ENCODE measurements around the gene ABCA7. TPM values are rescaled to one million over a fixed set of nuclear protein-coding genes. Genes with fewer than 3 reads are reported as not detected.

The ABCA7 gene
- total and polyA plus RNA-seq, 3 donors from 2014 or later = 7.3 to 14.6 (median 12.1) TPM

DNA sequence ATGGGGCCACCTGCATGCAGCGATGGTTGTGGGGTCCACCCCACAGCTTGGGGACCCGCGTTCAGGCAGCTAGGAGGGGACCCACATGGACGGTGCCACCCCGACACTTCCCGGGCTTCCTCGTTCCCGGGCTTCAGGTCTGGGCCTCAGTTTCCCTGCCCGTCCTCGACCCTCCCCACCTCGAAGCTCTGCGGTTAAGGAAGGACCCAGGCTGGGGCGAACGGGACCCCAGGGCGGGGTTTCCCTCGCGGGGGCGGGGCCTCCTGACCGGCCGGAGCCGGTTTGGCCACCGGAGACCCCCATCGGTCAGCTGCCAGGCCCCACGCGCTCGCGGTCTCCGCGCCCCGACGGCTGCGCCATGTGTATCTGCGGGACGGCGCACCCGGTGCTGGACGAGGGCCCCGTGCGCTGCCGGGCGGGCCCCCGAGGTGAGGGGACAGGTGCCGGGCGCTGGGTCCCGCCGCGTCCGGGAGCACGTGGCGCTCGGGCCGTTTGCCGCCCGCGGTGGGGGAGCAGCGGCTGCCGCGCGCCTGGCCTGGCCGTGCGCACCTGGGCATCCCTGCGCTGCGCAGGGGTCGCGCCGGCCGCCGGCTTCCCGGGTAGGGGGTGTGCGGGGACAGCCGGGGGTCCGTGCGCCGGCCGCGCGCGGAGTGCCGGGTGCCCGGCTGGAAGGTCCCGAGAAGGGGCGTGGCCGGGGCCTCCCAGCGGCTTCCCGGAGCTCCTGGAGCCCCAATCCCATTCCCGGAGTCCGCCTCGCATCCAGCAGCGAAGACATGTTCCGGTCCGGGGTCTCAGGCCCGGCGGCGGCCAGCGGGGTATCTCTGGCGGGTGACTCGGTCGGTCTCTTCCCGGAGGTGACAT, 31.3 kb downstream of the ABCA7 start:
- TF ChIP-seq, protein P1, sequence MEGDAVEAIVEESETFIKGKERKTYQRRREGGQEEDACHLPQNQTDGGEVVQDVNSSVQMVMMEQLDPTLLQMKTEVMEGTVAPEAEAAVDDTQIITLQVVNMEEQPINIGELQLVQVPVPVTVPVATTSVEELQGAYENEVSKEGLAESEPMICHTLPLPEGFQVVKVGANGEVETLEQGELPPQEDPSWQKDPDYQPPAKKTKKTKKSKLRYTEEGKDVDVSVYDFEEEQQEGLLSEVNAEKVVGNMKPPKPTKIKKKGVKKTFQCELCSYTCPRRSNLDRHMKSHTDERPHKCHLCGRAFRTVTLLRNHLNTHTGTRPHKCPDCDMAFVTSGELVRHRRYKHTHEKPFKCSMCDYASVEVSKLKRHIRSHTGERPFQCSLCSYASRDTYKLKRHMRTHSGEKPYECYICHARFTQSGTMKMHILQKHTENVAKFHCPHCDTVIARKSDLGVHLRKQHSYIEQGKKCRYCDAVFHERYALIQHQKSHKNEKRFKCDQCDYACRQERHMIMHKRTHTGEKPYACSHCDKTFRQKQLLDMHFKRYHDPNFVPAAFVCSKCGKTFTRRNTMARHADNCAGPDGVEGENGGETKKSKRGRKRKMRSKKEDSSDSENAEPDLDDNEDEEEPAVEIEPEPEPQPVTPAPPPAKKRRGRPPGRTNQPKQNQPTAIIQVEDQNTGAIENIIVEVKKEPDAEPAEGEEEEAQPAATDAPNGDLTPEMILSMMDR (IDR thresholded peaks at IDR 0.05) = no peak
- TF ChIP-seq POLR2A (IDR thresholded peaks at IDR 0.05) = no peak
- Histone ChIP-seq H3K4me1 (peaks cover 4% of the 10 kb centered on the region), H3K4me3 (peak overlapping the region in 1 of 2 donors; percentile 24), H3K9me3 (no peaks in the 10 kb centered on the region), H3K27ac (no peak overlapping the region), H3K36me3 (ENCODE audit: low read depth, missing control alignments) (no peaks in the 10 kb centered on the region), H3K27me3 (peaks cover 4% of the 10 kb centered on the region)
- WGBS, 2 donors = 4 to 17% methylated on average over 5 to 69 of the region's 99 CpGs
- DNase-seq = no peak
- intact Hi-C loops (cut with DNase I; ENCODE audit: low total_unique reads) = no loop called here

DNA sequence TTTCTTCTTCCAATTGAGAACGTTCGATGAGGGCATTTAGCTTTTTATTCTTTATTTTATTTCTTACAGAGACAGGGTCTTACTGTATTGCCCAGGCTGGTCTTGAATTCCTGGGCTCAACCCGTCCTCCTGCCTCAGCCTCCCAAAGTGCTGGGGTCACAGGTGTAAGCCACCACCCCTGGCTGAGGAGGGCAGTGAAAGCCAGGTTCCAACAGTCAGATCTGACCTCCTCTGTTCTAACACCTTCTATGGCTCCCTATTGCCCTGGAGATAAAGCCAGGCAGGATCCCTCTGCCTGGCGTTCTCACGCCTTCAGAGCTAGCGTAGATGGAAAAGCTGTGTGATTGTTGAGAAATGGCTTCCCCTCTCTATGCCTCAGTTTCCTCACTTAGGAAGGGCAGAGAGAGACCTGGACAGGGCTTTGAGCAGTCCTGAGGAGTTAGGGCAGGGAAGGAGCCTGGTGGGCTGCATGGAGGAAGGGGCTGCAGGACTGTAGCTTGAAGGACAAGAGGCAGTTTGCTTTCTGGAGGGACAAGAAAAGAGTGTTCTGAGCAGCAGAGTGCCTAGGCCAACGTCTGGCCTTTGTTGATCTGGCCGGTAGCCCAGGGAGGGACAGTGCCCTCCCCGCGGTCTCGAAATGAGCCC, 32.6 kb downstream of the ABCA7 start:
- Histone ChIP-seq H3K4me1 (no peaks in the 10 kb centered on the region), H3K4me3 (no peak overlapping the region), H3K36me3 (ENCODE audit: low read depth, missing control alignments) (no peaks in the 10 kb centered on the region), H3K27me3 (peaks cover 4% of the 10 kb centered on the region), H3K27ac (no peak overlapping the region), H3K9me3 (no peaks in the 10 kb centered on the region)
- no peak for DNase-seq
- 76 to 85% methylated on average over 10 to 11 of the region's 11 CpGs for WGBS, 2 donors
- intact Hi-C loops (cut with DNase I; ENCODE audit: low total_unique reads) = no loop called here
- TF ChIP-seq, protein P1 (IDR thresholded peaks at IDR 0.05) = no peak
- no peak for TF ChIP-seq POLR2A (IDR thresholded peaks at IDR 0.05)

DNA sequence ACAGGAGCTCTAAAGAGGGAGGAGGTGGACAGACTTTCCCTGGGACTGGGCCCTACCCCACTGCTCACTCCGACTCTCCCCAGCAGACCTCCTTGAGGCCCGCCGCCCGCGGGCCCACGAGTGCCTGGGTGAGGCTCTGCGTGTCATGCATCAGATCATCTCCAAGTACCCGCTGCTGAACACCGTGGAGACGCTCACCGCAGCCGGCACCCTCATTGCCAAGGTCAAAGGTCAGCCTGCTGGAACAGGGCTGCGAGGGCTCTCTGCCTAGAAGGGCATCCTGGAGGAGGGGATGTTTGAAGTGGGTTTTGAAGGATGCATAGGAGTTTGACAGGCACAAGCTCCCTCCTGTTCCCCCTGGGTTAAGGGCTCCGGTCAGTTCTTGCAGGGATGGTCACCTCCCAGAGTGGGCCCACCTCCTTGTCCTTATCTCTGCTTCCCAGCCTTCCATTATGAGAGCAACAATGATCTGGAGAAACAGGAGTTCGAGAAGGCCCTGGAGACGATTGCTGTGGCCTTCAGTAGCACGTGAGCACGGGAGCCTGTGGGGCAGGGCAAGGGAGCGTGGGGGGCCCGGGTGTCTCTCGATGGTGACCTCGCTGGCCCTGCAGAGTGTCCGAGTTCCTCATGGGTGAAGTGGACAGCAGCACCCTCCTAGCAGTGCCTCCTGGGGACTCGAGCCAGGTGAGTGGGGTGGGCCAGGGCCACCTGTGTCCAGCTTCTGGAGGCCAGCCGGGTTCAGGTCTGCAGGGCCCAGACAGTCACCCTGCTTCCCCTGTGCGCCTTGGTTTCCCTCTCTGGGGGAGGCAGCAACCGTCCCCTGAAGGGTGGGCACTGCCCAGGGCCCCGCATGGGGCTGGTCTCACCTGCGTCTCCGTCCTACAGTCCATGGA, 33.4 kb downstream of the ABCA7 start:
- peaks cover 4% of the 10 kb centered on the region for H3K27me3 ChIP-seq
- 72 to 84% methylated on average over 9 to 30 of the region's 30 CpGs for WGBS, 2 donors
- no peak overlapping the region for H3K27ac ChIP-seq
- TF ChIP-seq, protein P1 (IDR thresholded peaks at IDR 0.05) = no peak
- no peak for TF ChIP-seq POLR2A (IDR thresholded peaks at IDR 0.05)
- H3K36me3 ChIP-seq (ENCODE audit: low read depth, missing control alignments) = no peaks in the 10 kb centered on the region
- intact Hi-C loops (cut with DNase I; ENCODE audit: low total_unique reads) = no loop called here
- H3K4me3 ChIP-seq = no peak overlapping the region
- H3K9me3 ChIP-seq = no peaks in the 10 kb centered on the region
- DNase-seq = no peak
- no peaks in the 10 kb centered on the region for H3K4me1 ChIP-seq

DNA sequence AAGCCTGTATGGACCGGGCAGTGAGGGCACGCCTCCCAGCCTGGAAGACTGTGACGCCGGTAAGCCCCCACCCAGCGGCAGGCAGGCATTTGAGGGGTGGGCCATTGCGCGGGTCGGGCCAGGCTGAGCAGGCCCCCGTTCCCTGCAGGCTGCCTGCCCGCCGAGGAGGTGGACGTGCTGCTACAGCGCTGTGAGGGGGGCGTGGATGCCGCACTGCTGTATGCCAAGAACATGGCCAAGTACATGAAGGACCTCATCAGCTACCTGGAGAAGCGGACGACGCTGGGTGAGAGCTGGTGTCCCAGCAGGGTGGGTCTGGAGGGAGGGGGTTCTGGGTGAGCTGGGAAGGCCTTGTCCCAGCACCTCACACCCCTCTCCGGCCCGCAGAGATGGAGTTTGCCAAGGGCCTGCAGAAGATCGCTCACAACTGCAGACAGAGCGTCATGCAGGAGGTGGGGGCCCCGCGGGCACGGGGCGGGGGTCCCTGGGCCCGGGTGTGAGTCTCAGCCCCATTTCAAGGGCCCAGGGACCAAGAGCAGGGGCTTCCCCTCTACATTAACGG, 34.1 kb downstream of the ABCA7 start:
- Histone ChIP-seq H3K9me3 (no peaks in the 10 kb centered on the region), H3K27ac (no peak overlapping the region), H3K27me3 (peaks cover 4% of the 10 kb centered on the region), H3K4me3 (peak overlapping the region; percentile 31 to 32), H3K4me1 (no peaks in the 10 kb centered on the region), H3K36me3 (ENCODE audit: low read depth, missing control alignments) (no peaks in the 10 kb centered on the region)
- intact Hi-C loops (cut with DNase I; ENCODE audit: low total_unique reads) = no loop called here
- WGBS, 2 donors = 34 to 69% methylated on average over 7 to 27 of the region's 28 CpGs
- TF ChIP-seq POLR2A (IDR thresholded peaks at IDR 0.05) = no peak
- TF ChIP-seq, protein P1 (IDR thresholded peaks at IDR 0.05) = no peak
- DNase-seq = no peak

All from testis (tissue), 3 donors.